Motor neuron (in vitro differentiated cells): ENCODE measurements around the gene ST7. TPM values are rescaled to one million over a fixed set of nuclear protein-coding genes. Genes with fewer than 3 reads are reported as not detected.

Experiments
- ATAC-seq, 8 experiments: fragments of 200-7000 bp; cut with Tn5 transposase; replicated peaks in 6 of 8; 2 replicates each; pipeline ENCODE4 v1.8.0; 2021; ENCODE audit warnings: mild to moderate bottlenecking in 8 of 8, moderate library complexity in 8 of 8
- H3K27ac ChIP-seq, 2 donors: fragments of 250-450 bp; sonication (Bioruptor Pico); 2 replicates each; pipeline ENCODE4 v1.9.0; 2021; ENCODE audit warnings: antibody characterized with exemption in 2 of 2, mild to moderate bottlenecking in 2 of 2, moderate library complexity in 1 of 2
- H3K4me1 ChIP-seq, 2 donors: fragments of 250-450 bp; sonication (Bioruptor Pico); replicated peaks in 1 of 2; 2 replicates each; pipeline ENCODE4 v1.6.1; 2021; ENCODE audit warnings: antibody characterized with exemption in 2 of 2, mild to moderate bottlenecking in 2 of 2, moderate library complexity in 1 of 2
- H3K4me3 ChIP-seq, 5 donors: fragments of 250-450 bp; sonication (Bioruptor Pico); 2 replicates each; pipeline ENCODE4 v1.9.0; 2021; ENCODE audit warnings: antibody characterized with exemption in 5 of 5, mild to moderate bottlenecking in 5 of 5, moderate library complexity in 4 of 5
- WGBS, 10 experiments: fragments of 450-650 bp; shearing (Covaris generic); methylation state at CpG; one replicate each; pipeline ENCODE4 v1.0.0; 2022; 5-methylcytosine and 5-hydroxymethylcytosine counted together
- in situ Hi-C, 9 experiments: fragments of 400-800 bp; cut with MboI; loops; one replicate each; pipeline ENCODE4 v1.15.0; 2021; ENCODE audit warnings: low sequenced_read_pairs in 9 of 9, low pct_unique_long_range_greater_than_20kb in 2 of 9; ENCODE audit not compliant: unreplicated experiment in 9 of 9
- total RNA-seq, 8 experiments: library from RNA; unstranded; fragments of 300-600 nt; gene quantifications; 2 replicates each; pipeline versions ENCODE4 v1.2.3 to v1.2.4, GENCODE V29; 2022

Gene ST7
- total RNA-seq, 8 experiments from 2014 or later: 20.6 to 55.5 (median 42.4) TPM

- no peak overlapping the region for H3K4me3 ChIP-seq
- in situ Hi-C loops: no loop called here
- H3K4me1 ChIP-seq: peaks cover 7 to 8% of the 10 kb centered on the region in 2 donors
- ATAC-seq: no peak
- H3K27ac ChIP-seq: no peak overlapping the region
- 62 to 100% (median 97%) methylated on average over 2 to 4 of the region's 4 CpGs for WGBS, 10 experiments
Observed at GRCh38 chr7:117087639-117088396, 134.5 kb downstream of the ST7 start.

DNA sequence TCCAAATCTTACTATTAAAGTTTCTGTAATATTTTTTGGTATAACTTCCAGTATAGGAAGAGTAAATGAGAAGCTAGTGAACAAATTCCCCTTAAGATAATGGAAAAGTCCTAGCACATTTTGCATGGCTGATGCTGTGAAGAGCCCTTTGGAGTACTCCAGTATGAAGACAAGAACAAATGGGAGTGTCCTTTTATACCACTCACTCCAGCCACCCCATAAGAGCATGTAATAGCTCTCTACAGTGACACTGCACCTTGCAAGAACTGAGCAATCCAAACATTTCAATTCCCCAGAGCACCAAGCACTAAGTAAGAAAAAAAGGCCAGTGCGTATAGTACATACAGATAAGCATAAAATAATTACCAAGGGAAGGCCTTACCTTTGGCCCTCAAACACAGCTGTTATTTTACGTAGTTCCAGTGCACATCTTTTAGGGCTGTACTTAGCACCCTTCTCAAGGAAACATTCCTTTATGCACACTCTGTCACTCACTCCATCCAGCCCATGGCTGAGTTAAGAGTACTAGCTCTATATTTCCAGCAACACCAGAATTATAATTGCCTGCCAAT, 135.4 kb downstream of the ST7 start:
- 90 to 100% (median 94%) methylated on average over 1 to 2 of the region's 2 CpGs; no CpG with 5 or more reads in 4 of the 10 experiments for WGBS, 10 experiments
- no peak for ATAC-seq
- in situ Hi-C loops: no loop called here
- Histone ChIP-seq H3K4me3 (no peak overlapping the region), H3K27ac (no peak overlapping the region), H3K4me1 (peaks cover 7 to 8% of the 10 kb centered on the region in 2 donors)

- Histone ChIP-seq H3K4me1 (peaks cover 0 to 8% of the 10 kb centered on the region in 2 donors), H3K27ac (no peak overlapping the region), H3K4me3 (no peak overlapping the region)
- 70 to 100% (median 86%) methylated on average over 2 to 5 of the region's 5 CpGs for WGBS, 10 experiments
- peak in 2 of 8 experiments; percentile 45 to 96 for ATAC-seq
- in situ Hi-C loops: no loop called here
Observed at GRCh38 chr7:117090791-117091190, 137.5 kb downstream of the ST7 start.

DNA sequence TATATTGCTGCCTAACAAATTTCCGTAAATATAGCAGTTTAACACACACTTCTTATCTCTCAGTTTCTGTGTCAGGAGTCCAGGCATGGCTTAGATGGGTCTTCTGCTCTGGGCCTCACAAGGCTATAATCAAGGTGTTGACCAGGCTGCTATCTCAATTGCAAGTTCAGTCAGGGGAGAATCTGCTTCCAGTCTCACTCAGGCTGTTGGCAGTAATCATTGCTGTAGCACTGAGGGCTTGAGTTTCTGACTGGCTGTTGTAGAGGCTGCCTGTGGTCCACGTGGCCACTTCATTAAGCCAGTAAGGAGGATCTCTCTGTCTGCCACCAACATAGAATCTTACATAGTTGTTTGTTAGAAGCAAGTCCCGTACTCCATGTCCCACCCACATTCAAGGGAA, 138.4 kb downstream of the ST7 start:
- peak in 3 of 8 experiments; percentile 29 to 46 (median 42) for ATAC-seq
- H3K4me1 ChIP-seq: peaks cover 0 to 8% of the 10 kb centered on the region in 2 donors
- in situ Hi-C loops: no loop called here
- no peak overlapping the region for H3K4me3 ChIP-seq
- 50 to 100% (median 100%) methylated on average over 1 to 2 of the region's 3 CpGs; no CpG with 5 or more reads in 3 of the 10 experiments for WGBS, 10 experiments
- H3K27ac ChIP-seq: no peak overlapping the region

GRCh38 chr7:117092785-117093184, 139.5 kb downstream of the ST7 start:
- peak in 3 of 8 experiments; percentile 76 to 88 (median 83) for ATAC-seq
- Histone ChIP-seq H3K27ac (no peak overlapping the region), H3K4me3 (no peak overlapping the region), H3K4me1 (peaks cover 0 to 6% of the 10 kb centered on the region in 2 donors)
- 0 to 100% (median 89%) methylated on average over 1 to 3 of the region's 3 CpGs; no CpG with 5 or more reads in 2 of the 10 experiments for WGBS, 10 experiments
- in situ Hi-C loops: no loop called here

- in situ Hi-C loops: no loop called here
- Histone ChIP-seq H3K27ac (no peak overlapping the region), H3K4me3 (no peak overlapping the region), H3K4me1 (peaks cover 0 to 6% of the 10 kb centered on the region in 2 donors)
- ATAC-seq: no peak
- WGBS, 10 experiments: 56 to 100% (median 92%) methylated on average over 1 to 3 of the region's 3 CpGs; no CpG with 5 or more reads in 1 of the 10 experiments
Observed at GRCh38 chr7:117094457-117094856, 141.2 kb downstream of the ST7 start.

- H3K4me1 ChIP-seq: peaks cover 0 to 6% of the 10 kb centered on the region in 2 donors
- no peak overlapping the region for H3K4me3 ChIP-seq
- H3K27ac ChIP-seq: no peak overlapping the region
- 83 to 100% (median 94%) methylated on average over 1 to 5 of the region's 5 CpGs; no CpG with 5 or more reads in 1 of the 10 experiments for WGBS, 10 experiments
- in situ Hi-C loops: no loop called here
- no peak for ATAC-seq
Observed at GRCh38 chr7:117095055-117095454, 141.8 kb downstream of the ST7 start.

DNA sequence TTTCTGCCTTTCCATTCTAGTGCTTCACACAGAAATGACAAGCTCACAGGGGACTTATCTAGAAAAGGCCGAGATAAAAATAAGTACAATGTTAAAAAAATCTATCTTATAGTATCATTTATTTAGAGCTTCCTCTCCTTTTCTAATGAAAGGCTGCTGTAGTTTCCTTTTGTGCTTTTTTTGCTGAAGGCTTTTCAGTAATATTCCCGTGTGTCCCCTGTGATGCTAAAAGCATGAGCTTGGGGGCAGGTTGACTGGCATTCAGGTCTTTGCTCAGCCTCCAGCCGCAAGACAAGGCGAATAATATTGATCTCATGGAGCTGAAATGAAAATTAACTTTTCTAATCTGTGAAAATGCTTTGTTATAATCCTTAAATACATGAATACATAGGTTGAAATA, 143.0 kb downstream of the ST7 start:
- Histone ChIP-seq H3K4me1 (peaks cover 0 to 3% of the 10 kb centered on the region in 2 donors), H3K4me3 (no peak overlapping the region), H3K27ac (no peak overlapping the region)
- in situ Hi-C loops: no loop called here
- ATAC-seq: no peak
- 52 to 100% (median 69%) methylated on average over 1 to 4 of the region's 4 CpGs; no CpG with 5 or more reads in 1 of the 10 experiments for WGBS, 10 experiments

DNA sequence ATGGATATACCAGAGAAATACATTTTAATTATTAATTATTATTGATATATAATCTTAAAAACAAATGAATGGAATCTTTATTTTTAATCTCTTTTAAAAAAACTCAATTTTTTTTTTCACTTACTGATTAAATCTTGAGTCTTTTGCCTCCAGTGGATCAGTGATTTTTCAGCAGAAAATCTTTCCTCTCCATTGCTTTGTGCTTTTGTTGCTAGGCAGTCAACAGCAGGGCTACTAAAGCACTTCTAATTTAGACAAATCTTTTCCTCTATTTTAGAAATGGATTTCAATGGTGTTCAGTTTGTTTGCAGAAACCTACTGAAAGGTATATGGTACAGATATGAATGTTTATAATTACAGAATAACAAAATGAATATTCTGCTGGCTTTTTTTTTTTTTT, 143.6 kb downstream of the ST7 start:
- Histone ChIP-seq H3K4me1 (peaks cover 0 to 3% of the 10 kb centered on the region in 2 donors), H3K4me3 (no peak overlapping the region), H3K27ac (no peak overlapping the region)
- no peak for ATAC-seq
- in situ Hi-C loops: no loop called here

DNA sequence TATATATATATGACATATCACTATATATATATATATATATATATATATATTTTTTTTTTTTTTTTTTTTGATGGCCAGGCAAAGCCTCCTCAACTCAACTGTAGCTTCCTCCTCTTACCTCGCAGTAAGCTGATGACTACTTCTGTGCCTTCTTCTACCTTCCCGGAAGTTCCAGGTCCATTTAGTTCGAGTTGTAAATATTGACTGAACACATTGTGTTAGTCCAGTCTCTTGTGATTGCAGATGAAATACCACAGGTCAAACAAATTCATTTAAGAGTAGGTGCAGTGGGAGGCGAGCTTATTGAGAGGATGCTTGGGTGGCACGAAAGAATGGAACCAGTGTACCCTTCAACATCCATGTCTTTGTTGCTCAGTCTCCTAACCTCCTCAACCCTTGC, 144.6 kb downstream of the ST7 start:
- Histone ChIP-seq H3K27ac (no peak overlapping the region), H3K4me3 (no peak overlapping the region), H3K4me1 (peaks cover 0 to 3% of the 10 kb centered on the region in 2 donors)
- ATAC-seq: no peak
- in situ Hi-C loops: no loop called here
- WGBS, 10 experiments: 94 to 100% (median 100%) methylated on average over 1 to 5 of the region's 5 CpGs; no CpG with 5 or more reads in 5 of the 10 experiments

DNA sequence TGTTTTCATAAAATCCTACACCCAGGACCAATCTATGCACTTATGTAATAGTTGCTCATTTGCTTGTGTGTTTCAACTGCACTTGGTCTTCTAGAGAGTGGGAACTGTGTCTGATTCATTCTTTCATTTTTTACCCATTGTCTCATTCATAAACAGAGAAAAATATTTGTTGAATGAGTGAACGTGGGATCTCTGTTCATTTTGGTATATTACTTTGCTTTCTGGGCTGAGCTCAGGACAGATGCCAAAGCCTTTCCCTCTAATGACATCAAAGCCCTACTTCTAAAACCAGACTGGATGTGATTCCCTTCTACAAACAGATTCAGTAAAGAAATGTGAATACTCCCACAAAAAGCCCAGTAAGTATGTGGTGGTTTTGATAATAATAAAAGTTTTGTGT, 145.2 kb downstream of the ST7 start:
- WGBS, 10 experiments: 10 to 100% (median 96%) methylated on average over 1 of the region's 1 CpG; no CpG with 5 or more reads in 4 of the 10 experiments
- H3K27ac ChIP-seq: no peak overlapping the region
- in situ Hi-C loops: no loop called here
- no peak overlapping the region for H3K4me3 ChIP-seq
- peak in 1 of 8 experiments; percentile 31 for ATAC-seq
- peaks cover 0 to 3% of the 10 kb centered on the region in 2 donors for H3K4me1 ChIP-seq

GRCh38 chr7:117101026-117101425, 147.7 kb downstream of the ST7 start:
- in situ Hi-C loops: loop anchor here in 4 of 9 experiments (25.0 kb wide), 2 partner anchors 89 to 114 kb away; no protein-coding TSS in a partner anchor
- H3K27ac ChIP-seq: no peak overlapping the region
- H3K4me1 ChIP-seq: peaks cover 0 to 3% of the 10 kb centered on the region in 2 donors
- no peak overlapping the region for H3K4me3 ChIP-seq
- 63 to 100% (median 93%) methylated on average over 1 to 2 of the region's 2 CpGs; no CpG with 5 or more reads in 4 of the 10 experiments for WGBS, 10 experiments
- ATAC-seq: no peak
